Cardiac fibroblast (primary cell): ENCODE measurements around the gene H1-8.
A peak's percentile ranks its signal among the peaks of the same experiment; 100 is the strongest.

ENCODE experiments used
- DNase-seq, 2 donors: peaks; one replicate each; pipeline versions ENCODE4 v3.0.0 to v3.0.0-alpha.2; 2010; ENCODE audit warnings: low read depth in 2 of 2
- H3K4me3 ChIP-seq, 2 donors: replicated peaks in 1 of 2; 1 replicate in 1 of 2; 2 replicates in 1 of 2; pipeline ENCODE4 v1.5.1; 2011; ENCODE audit warnings: low read depth in 2 of 2, low read length in 2 of 2, mild to moderate bottlenecking in 2 of 2, moderate library complexity in 1 of 2
- CTCF ChIP-seq: IDR thresholded peaks from one replicate; pipeline ENCODE4 v1.5.1; 2011; ENCODE audit warnings: low read depth, mild to moderate bottlenecking, low read length, inconsistent platforms

H1-8 gene

GRCh38 chr3:129522953-129523352 is 20.0 kb upstream of the H1-8 start:
- no peak overlapping the region for H3K4me3 ChIP-seq
- TF ChIP-seq CTCF, result no peak
- DNase-seq, result no peak

DNA sequence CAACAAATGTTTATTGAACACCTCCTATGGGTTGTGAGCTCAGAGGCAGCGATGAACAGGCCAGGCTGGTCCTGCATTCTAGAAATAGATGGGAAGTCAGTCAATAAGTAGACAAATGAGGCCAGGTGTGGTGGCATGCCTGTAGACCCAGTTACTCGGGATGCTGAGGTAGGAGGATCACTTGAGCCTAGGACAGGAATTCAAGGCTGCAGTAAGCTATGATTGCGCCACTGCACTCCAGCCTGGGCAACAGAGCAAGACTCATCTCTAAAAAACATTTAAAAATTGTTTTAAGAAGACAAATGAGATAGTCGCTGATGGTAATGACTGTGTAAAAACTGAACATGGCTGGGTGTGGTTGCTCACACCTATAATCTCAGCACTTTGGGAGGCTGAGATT is 18.9 kb upstream of the H1-8 start:
- TF ChIP-seq CTCF, result no peak
- H3K4me3 ChIP-seq, result no peak overlapping the region
- DNase-seq, result no peak

- no peak overlapping the region for H3K4me3 ChIP-seq
- peak; percentile 36 to 85 for DNase-seq
- no peak for TF ChIP-seq CTCF
These were observed 17.5 kb upstream of the H1-8 start for GRCh38 chr3:129525341-129525968.

- no peak overlapping the region for H3K4me3 ChIP-seq
- DNase-seq, result no peak
- TF ChIP-seq CTCF, result no peak
These were observed 16.7 kb upstream of the H1-8 start for GRCh38 chr3:129526121-129526900.

DNA sequence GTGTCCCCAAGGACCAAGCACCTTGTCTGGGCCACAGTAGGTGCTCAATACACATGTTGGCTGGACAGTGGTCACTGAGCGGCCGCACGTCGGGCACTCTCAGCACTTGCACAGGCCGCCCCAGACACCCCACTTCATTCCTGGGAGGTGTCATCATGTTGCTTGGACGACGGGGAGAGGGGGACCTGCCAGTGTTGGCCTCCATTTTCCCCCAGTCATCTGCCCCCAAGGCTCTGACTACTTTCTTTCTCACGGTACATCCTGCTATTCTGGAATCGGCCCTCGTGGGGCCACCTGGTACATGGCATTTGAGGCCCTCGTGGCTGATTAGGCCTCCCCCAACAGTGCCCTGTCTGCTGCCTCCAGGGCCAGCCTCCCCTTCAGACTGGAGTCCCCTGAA is 15.7 kb upstream of the H1-8 start:
- H3K4me3 ChIP-seq, result no peak overlapping the region
- no peak for TF ChIP-seq CTCF
- DNase-seq, result no peak

GRCh38 chr3:129528589-129529100 is 14.3 kb upstream of the H1-8 start, which contains the start of gene RHO:
RHO (plus strand) TSS chr3:129528639; CDS start chr3:129528734, 95 bp downstream.
- H3K4me3 ChIP-seq, result no peak within 1 kb of the TSS
- TF ChIP-seq CTCF, result no peak
- no peak for DNase-seq
